NCI-H2196 (cell line): Measurements from ENCODE around the gene XDH.

ENCODE experiments used
- DNase-seq: peaks from one replicate; lab custom pipeline; 2025; ENCODE audit not compliant: unreplicated experiment; lab: John Stamatoyannopoulos, UW

Gene XDH

DNA sequence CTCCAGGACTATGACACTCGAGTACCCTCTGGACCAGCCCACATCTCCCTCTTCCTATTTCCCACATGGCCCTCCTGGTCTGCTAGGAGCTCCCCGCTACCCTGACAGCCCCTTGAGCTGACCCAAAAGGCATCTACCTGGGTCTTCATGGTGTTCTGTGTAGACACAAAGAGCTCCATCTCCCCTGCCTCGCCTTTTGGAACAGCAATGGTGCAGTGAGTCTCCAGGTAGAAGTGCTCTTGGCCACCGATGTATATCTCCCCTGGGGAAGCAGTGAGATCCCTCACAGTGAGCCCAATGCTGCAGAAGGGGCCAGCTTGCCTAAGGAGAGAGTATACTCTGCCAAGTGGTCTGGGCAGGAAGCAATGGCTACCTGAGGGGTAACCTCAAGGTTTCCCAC is 47.8 kb downstream of the XDH start:
- DNase-seq, result no peak

DNA sequence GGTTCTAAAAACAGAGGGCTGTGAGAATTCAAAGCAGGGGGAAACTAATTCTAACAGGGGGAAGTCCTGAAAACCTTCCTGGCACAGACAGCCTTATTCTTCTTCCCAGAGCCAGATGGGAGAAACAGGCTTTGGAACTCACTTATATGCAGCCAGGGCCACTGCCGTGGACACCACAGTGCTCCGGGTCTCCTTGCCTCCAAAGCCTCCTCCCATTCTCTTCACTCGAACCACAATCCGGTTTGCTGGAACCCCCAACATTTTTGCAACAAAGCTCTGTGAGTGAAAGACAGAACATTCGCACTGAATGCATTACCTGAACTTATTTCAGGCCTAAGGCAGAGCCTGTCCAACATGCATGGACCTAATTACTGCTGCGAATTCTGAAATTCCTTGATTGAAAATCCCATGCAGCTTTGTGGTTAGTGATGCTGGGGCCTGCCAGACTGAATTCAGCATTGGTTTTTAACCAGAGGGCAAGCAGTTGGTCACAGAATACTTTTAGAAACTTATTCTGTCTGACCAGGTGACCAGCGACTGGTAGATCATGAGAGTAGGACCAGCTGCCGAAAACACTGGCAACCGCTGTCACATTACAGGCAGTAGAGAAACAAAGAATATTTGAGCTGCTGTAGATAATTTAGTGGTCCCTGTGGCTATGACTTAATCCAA is 48.6 kb downstream of the XDH start:
- no peak for DNase-seq

DNA sequence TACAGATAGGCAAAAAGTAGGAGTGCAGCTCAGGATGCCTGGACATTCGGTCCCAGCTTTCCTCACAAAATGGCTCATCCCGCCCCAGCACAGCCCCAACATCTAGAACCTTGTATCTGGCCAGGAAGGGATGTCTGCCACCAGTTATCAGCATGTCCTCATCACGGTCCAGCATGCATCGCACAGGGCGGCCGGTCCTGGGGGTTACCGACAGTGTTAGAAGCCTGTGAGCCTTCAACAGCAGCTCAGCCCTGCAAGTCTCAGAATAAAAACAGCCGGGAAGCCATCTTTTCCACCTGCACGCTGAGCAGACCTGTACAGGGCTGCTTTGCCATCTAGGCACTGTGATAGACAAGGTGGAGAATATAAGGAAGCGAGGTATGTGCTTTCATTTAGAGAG is 49.2 kb downstream of the XDH start:
- no peak for DNase-seq

DNA sequence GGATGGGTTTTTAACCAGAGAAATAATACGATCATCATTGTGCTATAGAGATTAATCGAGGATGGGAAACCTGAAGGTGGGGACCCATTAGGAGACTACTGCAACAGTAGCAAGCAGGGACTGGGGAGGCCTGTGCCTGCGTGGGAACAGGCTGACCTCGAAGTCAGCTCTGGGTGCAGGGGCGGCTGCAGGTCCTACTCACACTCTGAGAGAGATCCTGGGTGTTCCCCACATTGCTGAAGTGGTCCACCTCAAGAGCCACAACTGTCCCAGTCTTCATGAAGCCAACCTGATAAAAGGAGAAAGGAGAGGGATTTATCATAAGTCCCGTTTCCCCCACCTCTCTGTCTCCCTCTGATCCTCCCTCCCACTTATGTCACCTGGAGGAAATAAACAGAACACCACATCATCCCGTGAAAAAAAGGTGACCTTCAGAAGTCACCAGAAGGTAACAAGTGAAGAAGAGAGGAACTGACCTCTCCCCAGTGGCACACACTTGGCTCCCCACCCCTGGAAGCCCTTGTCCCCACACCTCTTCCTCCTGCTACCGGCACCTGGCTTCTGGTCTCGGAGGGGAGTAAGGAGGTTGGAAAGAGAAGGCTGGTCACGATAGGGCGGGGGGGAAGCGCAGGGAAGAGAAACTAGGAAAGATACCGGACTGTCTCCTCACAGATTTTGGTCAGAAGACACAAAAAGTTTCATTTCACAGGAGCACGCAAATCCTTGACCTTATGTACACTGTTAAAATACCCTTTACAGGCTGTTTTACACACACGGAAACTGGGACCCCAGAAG is 50.4 kb downstream of the XDH start:
- no peak for DNase-seq

DNA sequence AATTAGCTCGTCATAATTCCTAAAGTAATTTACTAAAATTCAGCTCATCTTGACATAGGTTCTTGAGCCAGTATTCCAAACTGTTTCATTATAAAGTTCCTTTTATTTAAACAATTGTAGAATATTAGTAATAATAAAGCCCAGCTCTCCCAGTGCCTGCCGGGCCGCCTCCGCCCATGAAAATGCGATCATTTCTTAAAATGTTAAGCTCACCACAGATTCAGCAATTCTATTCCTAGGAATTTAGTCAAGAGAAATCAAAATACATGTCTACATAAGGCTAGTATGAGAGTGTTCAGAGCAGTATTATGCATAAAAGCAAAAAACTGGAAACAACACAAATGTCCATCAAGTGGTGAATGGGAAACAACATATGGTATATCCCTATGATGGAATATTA is 52.0 kb downstream of the XDH start:
- DNase-seq, result no peak

DNA sequence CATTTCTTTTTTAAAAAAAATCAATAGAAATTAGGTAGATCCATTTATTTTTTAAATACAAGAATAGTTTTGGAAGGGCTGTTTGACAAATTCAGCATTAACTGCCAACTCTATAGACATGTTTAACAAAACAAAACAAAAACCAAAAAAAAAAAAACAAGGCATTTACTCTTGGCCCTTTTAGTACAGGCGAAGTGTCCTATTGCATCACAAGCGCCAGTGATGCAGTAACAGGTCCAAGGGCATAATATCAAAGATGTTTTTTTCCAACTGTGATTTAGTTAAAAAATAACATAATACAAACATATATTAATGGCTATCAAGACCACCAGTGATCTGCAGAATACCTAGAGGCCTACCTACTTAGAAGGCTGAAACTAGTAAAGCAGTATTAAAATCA is 55.3 kb downstream of the XDH start:
- no peak for DNase-seq

DNA sequence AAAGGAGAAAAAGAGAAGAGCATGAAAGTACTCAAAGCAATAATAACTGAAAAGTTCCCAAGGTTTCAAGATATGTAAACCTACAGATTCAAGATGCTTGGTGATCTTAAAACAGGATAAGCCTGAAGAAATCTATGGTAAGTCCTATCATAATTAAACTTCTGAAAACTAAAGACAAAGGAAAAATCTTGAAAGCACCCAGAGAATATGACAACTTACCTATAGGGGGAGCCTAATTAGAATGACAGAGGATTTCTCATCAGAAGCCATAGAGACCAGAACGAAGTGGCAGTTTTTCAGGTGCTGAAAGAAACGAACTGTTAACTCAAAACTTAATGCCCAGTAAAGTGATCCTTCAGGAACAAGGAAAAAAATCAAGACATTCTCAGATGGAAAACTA is 59.7 kb downstream of the XDH start:
- no peak for DNase-seq

DNA sequence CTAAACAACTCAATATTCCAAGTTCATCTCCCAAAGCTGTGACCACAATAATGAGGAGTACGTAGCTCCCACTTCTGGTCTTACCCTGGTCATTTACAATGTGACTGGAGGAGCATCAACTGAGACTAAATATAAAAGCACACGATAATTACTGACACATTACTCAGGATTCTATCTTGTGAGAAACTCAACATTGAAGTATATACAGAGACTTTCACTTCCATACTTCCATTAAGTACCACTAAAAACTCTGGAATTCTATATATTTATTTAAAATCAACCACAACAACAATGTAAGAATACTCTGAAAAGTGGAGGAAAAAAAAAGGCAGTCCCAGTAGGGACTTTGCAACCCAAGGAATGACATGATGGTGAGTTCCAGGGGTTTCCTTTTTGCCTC is 61.4 kb downstream of the XDH start:
- no peak for DNase-seq

DNA sequence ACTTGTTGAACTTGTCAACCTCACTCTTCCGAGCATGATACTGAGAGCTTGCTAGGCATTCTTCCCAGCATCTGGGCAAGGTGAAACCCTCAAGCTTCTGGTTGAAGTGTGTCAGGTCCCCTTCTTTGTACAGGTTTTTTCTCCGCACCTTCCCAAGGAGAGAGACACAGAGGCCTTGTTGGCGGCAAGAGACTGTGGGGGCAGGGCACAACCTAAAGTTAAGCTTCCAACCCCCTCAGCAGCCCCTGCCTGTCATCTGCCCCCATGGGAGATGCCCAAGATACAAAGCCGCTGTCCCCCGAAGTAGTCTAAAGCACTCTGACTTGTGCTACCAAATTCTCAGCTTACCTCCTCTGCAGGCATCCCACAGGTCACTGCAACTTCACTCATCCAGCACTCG is 64.9 kb downstream of the XDH start:
- DNase-seq, result no peak

DNA sequence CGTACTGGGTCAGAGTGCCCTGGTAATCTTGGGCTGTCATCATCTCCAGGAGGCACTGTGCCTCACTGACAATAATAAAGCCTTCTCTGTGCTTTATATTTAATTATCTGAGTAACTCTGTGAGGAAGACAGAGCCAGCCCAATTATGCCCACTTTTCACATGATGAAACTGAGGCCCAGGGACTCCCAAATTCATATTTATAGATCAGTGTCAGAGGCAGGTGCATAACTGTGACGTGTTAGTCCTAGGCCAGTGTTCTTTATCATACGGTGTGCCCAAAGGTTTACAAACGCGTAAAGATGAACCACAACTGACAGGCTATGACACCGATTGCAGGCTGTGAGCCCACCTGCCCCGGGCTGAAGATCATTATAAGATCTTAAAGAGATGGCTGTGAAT is 65.4 kb downstream of the XDH start:
- DNase-seq, result no peak

DNA sequence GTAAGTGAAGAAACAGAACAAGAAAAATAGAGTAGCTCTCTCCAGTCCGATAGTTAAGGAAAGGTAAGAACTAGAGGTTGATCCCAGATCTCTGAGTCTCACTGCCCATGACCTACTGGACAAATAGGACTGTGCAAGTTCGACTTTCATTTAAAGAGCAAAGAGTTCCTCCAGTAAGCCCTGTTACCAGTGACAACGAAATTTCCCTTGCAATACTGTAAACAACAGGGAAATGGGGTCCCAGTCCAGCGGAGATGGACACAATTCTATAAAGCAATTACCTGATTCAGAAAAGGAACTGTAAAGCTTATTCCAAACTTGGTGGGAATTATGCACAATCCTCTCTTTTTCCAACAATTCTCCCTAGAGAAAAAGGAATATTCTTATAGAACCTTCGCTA is 65.9 kb downstream of the XDH start:
- no peak for DNase-seq

DNA sequence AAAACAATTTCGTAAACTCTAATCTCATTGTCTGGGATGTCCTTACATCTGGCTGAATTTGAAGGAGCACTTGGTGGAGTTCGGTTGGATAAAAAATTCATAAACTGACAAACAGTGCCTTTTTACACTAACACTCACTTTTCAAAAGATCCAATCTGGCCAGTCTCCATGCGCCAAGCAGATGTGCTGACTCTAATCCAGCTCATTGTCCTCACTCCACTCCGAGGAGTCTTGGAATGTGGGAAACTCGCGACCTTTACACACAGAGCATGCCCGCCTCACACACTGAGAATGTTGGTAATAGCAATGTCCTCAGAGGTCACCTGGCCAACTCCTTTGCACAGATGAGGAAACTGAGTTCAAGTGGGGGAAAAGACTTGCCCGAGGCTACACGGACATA is 66.8 kb downstream of the XDH start:
- no peak for DNase-seq

DNA sequence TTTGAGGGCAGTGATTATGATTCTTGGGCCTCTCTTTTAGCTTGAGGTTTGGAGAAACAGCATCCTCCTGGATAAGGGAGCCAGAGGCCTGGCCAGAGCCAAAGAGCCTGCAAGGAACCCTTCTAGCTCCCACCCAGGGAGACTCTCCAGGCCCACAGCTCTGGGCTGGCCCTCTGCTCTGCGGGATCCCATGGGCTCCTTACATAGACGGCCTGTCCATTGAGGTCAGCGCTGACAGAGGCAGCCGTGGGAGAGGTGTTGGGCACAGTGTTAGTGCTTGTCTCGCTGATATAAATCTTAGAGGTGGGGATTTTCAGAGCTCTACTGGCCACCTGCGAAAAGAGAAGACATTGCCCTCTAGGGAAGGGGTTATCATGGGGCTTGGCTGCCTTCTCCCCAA is 67.2 kb downstream of the XDH start:
- no peak for DNase-seq

DNA sequence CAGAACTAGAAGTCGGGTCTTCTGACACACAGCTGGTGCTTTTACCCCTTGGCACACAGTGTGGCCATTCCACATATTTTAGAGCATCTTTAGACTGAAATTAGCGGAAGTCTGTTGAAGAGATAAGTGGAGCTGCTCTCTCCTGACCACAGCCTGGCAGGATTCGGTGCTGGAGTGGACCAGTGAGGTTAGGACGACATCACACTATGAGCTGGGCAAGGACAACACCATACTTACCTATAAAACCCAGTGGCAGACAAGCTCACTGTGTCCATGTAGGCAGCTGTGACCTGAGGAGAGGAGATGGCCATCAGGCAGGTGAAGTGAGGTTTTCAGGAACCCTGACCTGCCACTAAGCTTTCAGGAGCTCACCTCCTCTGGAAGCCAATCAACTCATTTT is 70.1 kb downstream of the XDH start:
- DNase-seq, result no peak

DNA sequence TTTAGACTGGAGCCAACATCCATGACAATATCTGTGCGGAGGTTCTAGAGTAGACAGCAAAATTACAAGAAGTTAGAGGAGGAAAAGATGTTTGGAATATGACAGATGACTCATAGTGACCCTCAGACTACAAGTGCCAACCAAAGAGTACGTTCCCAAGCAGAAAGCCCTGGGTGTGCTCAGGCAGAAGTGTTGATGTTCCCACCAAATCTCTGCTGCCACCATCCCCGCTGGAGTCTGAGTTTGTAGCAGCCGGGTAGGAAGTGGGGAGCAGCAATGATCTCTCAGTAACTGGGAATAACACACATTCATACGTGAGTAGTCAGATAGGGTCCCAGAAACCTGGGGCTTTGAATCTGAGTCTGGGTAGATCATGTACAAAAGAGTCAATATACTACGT is 73.2 kb downstream of the XDH start:
- DNase-seq, result no peak

DNA sequence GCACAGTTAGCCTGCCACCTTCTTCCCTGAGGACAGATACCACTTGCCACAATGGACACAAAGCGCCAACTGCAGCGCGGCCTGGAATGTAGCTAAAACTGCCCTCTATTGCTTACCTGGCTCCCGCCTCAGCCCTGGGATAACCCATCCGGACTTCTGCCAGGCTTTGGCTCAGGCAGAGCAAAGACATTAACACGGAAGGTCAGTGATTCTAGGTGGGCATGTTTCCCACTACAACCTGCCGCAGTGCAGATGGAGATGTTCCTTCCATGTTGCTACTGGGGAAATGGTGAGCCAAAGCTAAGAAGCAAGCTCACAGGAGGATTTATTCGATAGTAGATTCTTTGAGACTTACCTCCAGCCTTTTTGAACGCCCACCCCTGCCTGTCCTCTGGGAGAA is 74.8 kb downstream of the XDH start:
- DNase-seq, result no peak

DNA sequence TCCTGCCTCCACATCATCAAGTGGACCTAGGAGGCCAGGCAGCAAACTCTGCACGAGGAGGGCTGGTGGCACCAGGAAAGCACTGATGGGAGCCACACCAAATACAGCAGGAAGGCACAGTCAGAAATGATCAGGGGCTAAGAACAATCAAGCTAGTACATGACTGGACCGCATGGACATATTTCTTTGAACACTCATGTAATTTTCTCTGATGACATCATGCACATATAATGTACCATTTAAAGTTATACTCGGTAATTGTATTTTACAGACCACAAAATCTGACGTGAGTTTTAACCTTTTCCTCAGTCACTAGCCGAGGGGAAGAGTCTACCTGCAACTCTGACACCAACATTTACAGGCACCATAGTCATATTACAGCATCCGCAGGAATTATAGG is 76.7 kb downstream of the XDH start:
- DNase-seq, result no peak

DNA sequence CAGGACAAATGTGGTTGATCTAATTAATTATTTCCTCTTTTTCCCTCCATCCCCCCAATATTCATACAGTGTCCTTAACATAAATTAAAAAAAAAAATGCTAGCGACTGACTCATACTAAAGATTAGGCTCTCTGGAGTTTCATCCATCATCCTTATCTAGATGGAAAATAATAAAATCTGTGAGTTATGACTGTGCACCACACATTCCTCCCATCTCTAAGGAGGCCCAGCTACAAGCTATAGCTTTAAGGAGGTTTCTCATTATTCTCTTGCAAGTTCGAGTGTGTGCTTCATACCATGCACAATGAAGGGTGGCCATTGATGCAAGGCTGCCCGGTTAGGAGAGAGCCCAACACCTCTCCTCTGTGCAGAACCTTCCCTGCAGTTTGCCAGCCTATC is 77.3 kb downstream of the XDH start:
- DNase-seq, result no peak

DNA sequence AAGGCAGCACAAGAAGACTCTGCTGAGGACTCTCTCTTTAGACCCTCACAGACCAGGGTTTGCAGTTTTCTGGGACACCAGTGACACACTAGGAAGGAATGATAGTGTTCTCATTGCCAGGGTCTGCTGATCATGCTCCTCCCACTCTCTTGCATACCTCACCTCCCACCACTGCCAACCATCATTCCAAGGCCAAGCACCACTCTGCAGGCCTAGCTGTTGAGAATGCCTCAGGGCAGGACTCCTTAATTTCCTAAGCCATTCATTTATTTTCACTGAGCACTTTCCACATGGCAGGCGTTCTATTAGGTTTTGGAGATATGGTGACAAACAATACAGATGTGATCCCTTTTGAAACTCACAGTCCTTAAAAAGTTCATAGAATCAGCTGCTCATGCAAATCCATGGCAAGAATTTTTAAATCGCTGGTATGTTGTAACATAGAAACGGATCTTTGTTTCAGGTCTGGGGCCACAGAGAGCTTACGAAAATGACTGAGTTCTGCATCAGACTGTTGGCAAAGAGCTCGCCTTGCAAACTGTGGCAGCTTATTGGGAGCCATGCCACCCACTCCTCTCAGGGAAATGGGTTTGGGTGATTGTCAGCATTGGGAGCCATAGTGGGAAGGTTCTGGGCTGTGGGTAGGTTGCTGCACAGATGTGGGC is 78.5 kb downstream of the XDH start:
- DNase-seq, result no peak

DNA sequence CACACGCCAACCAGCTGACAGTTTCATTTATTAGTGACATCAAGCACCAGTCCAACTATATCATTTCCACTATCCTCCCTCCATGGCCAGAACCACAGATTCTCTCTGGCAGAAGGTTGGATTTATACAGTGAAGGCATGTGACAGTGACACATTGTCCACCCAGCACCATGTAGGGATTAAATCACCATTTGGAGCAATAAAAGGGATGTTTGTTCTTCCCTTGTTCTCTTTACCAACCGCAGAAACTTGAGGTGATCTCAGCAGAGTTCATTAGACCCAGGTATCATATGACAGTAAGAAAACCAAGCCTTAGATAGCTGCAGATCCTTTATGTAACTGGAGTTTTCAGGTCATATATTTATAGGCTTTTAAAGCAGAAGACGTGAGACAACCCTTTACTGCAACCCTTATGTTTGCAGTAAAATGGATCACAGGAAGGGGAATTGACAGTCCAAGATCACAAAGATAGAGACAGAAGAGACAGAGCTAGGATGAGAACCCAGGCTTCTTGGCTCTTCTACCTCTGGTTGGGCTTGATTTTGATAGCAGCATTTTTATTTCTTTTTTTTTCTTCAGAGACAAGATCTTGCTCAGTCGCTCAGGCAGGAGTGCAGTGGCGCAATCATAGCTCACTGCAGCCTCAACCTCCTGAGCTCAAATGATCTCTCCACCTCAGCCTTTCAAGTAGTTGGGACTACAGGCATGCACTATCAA is 80.1 kb downstream of the XDH start:
- no peak for DNase-seq

DNA sequence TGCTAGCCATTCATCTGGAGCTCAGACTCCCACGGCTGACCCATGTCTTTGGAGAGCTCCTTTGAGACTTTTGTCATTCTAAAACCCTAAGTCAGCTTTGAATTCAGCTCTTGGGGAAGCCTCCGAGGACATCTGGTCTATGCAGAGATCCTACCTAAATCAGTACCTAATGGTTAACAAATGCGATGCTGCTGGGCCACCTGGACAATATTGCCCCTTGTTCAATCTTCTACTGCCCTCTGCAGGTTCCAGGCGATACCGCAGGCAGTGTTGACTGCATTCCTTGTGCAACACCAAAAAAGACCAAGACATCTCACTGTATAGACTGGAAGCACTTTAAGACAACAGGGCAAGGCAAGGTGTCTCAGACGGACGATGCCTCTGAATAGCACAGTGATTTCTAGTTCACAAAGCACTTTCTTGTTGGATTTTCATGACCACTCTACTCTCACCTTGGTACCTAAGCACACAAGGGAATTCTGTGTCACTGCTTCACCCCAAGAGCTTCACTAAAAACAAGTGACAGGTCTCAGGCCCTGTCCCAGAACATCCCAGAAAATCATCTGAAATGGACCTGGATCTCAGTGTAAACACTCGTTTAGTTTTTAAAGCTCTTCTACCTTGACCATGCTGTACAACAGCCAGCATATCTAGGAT is 80.9 kb downstream of the XDH start:
- DNase-seq, result peak; percentile 82
